WTC11 (cell line): ENCODE results near the gene STUM. TPM values are rescaled to one million over a fixed set of nuclear protein-coding genes. Genes with fewer than 3 reads are reported as not detected.

ENCODE experiments used
- ATAC-seq: fragments of 200-7000 bp; cut with Tn5 transposase; 2 replicates; pipeline ENCODE4 v1.10.0; 2021; ENCODE audit warnings: mild to moderate bottlenecking, moderate library complexity
- CTCF ChIA-PET: fragments of 300-600 bp; sonication (Branson Sonifier 250); formaldehyde crosslinking; loops from one replicate; lab custom pipeline; 2021; ENCODE audit warnings: antibody characterized with exemption; lab: Charles Lee
- POLR2A ChIA-PET: fragments of 350-600 bp; sonication (Branson Sonifier 250); formaldehyde crosslinking; loops from one replicate; lab custom pipeline; 2021; ENCODE audit warnings: antibody characterized with exemption; lab: Charles Lee
- DNase-seq: peaks from one replicate; pipeline ENCODE4 v3.0.0; 2021; ENCODE audit warnings: low spot score
- H3K27ac Mint-ChIP-seq: 2 replicates; pipeline ENCODE4 v1.8.0; 2021; ENCODE audit warnings: mixed read lengths
- H3K27me3 Mint-ChIP-seq: 2 replicates; pipeline ENCODE4 v1.8.0; 2021; ENCODE audit warnings: low read depth, mild to moderate bottlenecking, moderate library complexity, mixed read lengths
- H3K36me3 Mint-ChIP-seq: 2 replicates; pipeline ENCODE4 v1.8.0; 2021; ENCODE audit warnings: mixed read lengths
- H3K4me1 Mint-ChIP-seq: 2 replicates; pipeline ENCODE4 v1.8.0; 2022; ENCODE audit warnings: mixed read lengths
- H3K4me3 Mint-ChIP-seq: 2 replicates; pipeline ENCODE4 v1.8.0; 2021; ENCODE audit warnings: mild to moderate bottlenecking, moderate library complexity, mixed read lengths
- H3K9me3 Mint-ChIP-seq: 2 replicates; pipeline ENCODE4 v1.8.0; 2021; ENCODE audit warnings: mixed read lengths
- CBFB ChIP-seq: sonication (generic); formaldehyde crosslinking; IDR thresholded peaks from 2 replicates; pipeline ENCODE4 v1.8.1; 2022; ENCODE audit warnings: mild to moderate bottlenecking, low read depth, missing genetic modification reagents
- CDX4 ChIP-seq: fragments of 250-450 bp; sonication (Bioruptor Pico); IDR thresholded peaks from 2 replicates; pipeline ENCODE4 v1.9.0; 2021; ENCODE audit warnings: moderate library complexity, mild to moderate bottlenecking, inconsistent platforms, borderline replicate concordance
- EMX1 ChIP-seq: fragments of 250-450 bp; sonication (Bioruptor Pico); IDR thresholded peaks from 2 replicates; pipeline ENCODE4 v1.8.0; 2021; ENCODE audit warnings: mild to moderate bottlenecking
- ESRRA ChIP-seq: sonication (generic); formaldehyde crosslinking; IDR thresholded peaks from 2 replicates; pipeline ENCODE4 v1.8.1; 2022; ENCODE audit warnings: mild to moderate bottlenecking, missing genetic modification reagents, borderline replicate concordance
- FOXP1 ChIP-seq: sonication (generic); formaldehyde crosslinking; IDR thresholded peaks from 2 replicates; pipeline ENCODE4 v1.8.0; 2022; ENCODE audit warnings: missing genetic modification reagents, mild to moderate bottlenecking, moderate library complexity, borderline replicate concordance
- GABPB1 ChIP-seq: sonication (generic); formaldehyde crosslinking; IDR thresholded peaks from 2 replicates; pipeline ENCODE4 v1.8.1; 2023; ENCODE audit warnings: mild to moderate bottlenecking, missing genetic modification reagents
- GRHL2 ChIP-seq: fragments of 250-450 bp; sonication (Bioruptor Pico); IDR thresholded peaks from 2 replicates; pipeline ENCODE4 v1.8.0; 2022; ENCODE audit warnings: mild to moderate bottlenecking, moderate library complexity; ENCODE audit not compliant: insufficient replicate concordance, severe bottlenecking
- HMGXB4 ChIP-seq: sonication (generic); formaldehyde crosslinking; IDR thresholded peaks from 2 replicates; pipeline ENCODE4 v1.8.1; 2023; ENCODE audit warnings: mild to moderate bottlenecking, moderate library complexity, missing genetic modification reagents
- IRF2 ChIP-seq: sonication (generic); formaldehyde crosslinking; IDR thresholded peaks from 2 replicates; pipeline ENCODE4 v1.8.0; 2022; ENCODE audit warnings: low read depth, missing genetic modification reagents, borderline replicate concordance
- KAT7 ChIP-seq: sonication (generic); formaldehyde crosslinking; IDR thresholded peaks from 2 replicates; pipeline ENCODE4 v1.8.1; 2023; ENCODE audit warnings: missing genetic modification reagents, mild to moderate bottlenecking, borderline replicate concordance
- NFE2L1 ChIP-seq: sonication (generic); formaldehyde crosslinking; IDR thresholded peaks from 2 replicates; pipeline ENCODE4 v1.8.1; 2023; ENCODE audit warnings: missing genetic modification reagents
- NR1H2 ChIP-seq: sonication (generic); formaldehyde crosslinking; IDR thresholded peaks from 2 replicates; pipeline ENCODE4 v1.9.0; 2021; ENCODE audit warnings: mild to moderate bottlenecking, moderate library complexity, missing genetic modification reagents
- OVOL2 ChIP-seq: fragments of 250-450 bp; sonication (Bioruptor Pico); IDR thresholded peaks from 2 replicates; pipeline ENCODE4 v1.9.0; 2021; ENCODE audit warnings: mild to moderate bottlenecking, borderline replicate concordance
- SMAD3 ChIP-seq: sonication (generic); formaldehyde crosslinking; IDR thresholded peaks from 2 replicates; pipeline ENCODE4 v1.8.0; 2022; ENCODE audit warnings: missing genetic modification reagents, mild to moderate bottlenecking, borderline replicate concordance
- TP53 ChIP-seq: sonication (generic); formaldehyde crosslinking; IDR thresholded peaks from 2 replicates; pipeline ENCODE4 v1.8.1; 2023; ENCODE audit warnings: mild to moderate bottlenecking, missing genetic modification reagents
- ZBTB43 ChIP-seq: sonication (generic); formaldehyde crosslinking; IDR thresholded peaks from 2 replicates; pipeline ENCODE4 v1.8.1; 2023; ENCODE audit warnings: mild to moderate bottlenecking, missing genetic modification reagents
- ZNF121 ChIP-seq: sonication (generic); formaldehyde crosslinking; IDR thresholded peaks from 2 replicates; pipeline ENCODE4 v1.8.0; 2023; ENCODE audit warnings: missing genetic modification reagents
- ZNF219 ChIP-seq: sonication (generic); formaldehyde crosslinking; IDR thresholded peaks from 2 replicates; pipeline ENCODE4 v1.8.0; 2023; ENCODE audit warnings: missing genetic modification reagents, mild to moderate bottlenecking, borderline replicate concordance
- ZNF263 ChIP-seq: sonication (generic); formaldehyde crosslinking; IDR thresholded peaks from 2 replicates; pipeline ENCODE4 v1.8.1; 2022; ENCODE audit warnings: low read depth, mild to moderate bottlenecking, moderate library complexity, missing genetic modification reagents
- ZNF423 ChIP-seq: fragments of 250-450 bp; sonication (Bioruptor Pico); IDR thresholded peaks from 2 replicates; pipeline ENCODE4 v2.1.2; 2022; ENCODE audit warnings: mild to moderate bottlenecking, moderate library complexity
- total RNA-seq: library from RNA; stranded (reverse); gene quantifications from 3 replicates; pipeline ENCODE4 v1.2.3, GENCODE V29; 2021
- TF ChIP-seq, protein P1 (sequence below): sonication (generic); formaldehyde crosslinking; IDR thresholded peaks from 2 replicates; pipeline ENCODE4 v1.8.1; 2022; ENCODE audit warnings: mild to moderate bottlenecking, moderate library complexity, missing genetic modification reagents
- TF ChIP-seq, protein P2 (sequence below): sonication (generic); formaldehyde crosslinking; IDR thresholded peaks from 2 replicates; pipeline ENCODE4 v1.8.0; 2023; ENCODE audit warnings: mild to moderate bottlenecking, missing genetic modification reagents
- TF ChIP-seq, protein P3 (sequence below): fragments of 250-450 bp; sonication (Bioruptor Pico); IDR thresholded peaks from 2 replicates; pipeline ENCODE4 v1.9.0; 2021; ENCODE audit warnings: mild to moderate bottlenecking
- TF ChIP-seq, protein P4 (sequence below): fragments of 250-450 bp; sonication (Bioruptor Pico); conservative IDR thresholded peaks from 2 replicates; pipeline ENCODE4 v1.9.0; 2021; ENCODE audit warnings: mild to moderate bottlenecking

The STUM gene
- total RNA-seq, 1 experiment from 2014 or later, result 2.5 TPM

DNA sequence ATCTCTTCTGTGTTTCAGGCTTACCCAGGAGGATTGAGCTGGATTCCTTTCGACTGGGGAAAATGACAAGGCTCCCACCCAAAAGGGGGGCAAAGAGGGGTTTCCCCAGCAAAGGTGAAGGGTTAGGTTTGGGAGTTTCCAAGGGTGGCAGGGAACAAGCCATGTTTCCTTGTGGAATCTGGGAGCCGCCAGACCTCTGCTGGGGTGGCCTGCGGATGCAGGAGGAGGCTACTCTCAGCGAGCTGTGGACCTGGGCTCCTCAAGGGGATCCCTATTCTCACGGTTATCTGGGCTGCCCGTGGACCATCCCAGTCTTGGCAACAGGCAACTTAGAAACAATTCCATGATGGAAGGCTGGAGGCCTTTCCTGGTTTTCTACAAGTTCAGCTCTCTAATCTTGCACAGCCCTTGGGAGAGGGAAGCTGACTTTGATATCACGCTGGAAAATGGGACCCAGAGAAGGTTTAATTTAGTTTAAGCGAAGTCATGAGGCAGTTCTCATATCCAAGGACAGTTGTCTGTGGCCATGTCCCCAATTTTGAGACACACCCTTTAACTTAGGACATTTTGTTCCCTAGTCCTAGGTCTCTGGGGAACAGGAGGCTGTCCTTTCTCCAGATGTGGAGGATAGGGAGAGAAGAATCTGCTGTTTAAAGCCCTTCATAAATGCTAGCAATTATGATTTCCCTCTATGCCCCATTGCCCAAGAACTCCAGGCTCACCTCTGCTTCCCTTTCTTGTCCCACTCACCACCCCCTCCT, 24.7 kb upstream of the STUM start:
- H3K4me3 Mint-ChIP-seq, result no peak overlapping the region
- no peak for ATAC-seq
- POLR2A ChIA-PET, result no interaction called here
- TF ChIP-seq CDX4 (no peak), IRF2 (no peak), TP53 (CRISPR knock-in tag) (no peak), NR1H2 (CRISPR knock-in tag) (no peak), EMX1 (no peak), HMGXB4 (no peak), ZNF263 (CRISPR knock-in tag) (no peak), KAT7 (CRISPR knock-in tag) (no peak), OVOL2 (CRISPR knock-in tag) (no peak), CBFB (no peak), ZNF219 (no peak), ZNF121 (no peak), GRHL2 (CRISPR knock-in tag) (no peak), ZBTB43 (CRISPR knock-in tag) (no peak), ESRRA (CRISPR knock-in tag) (no peak), ZNF423 (CRISPR knock-in tag) (no peak), GABPB1 (CRISPR knock-in tag) (no peak)
- TF ChIP-seq, protein P1, sequence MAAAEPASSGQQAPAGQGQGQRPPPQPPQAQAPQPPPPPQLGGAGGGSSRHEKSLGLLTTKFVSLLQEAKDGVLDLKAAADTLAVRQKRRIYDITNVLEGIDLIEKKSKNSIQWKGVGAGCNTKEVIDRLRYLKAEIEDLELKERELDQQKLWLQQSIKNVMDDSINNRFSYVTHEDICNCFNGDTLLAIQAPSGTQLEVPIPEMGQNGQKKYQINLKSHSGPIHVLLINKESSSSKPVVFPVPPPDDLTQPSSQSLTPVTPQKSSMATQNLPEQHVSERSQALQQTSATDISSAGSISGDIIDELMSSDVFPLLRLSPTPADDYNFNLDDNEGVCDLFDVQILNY (CRISPR knock-in tag), result no peak
- TF ChIP-seq, protein P2, sequence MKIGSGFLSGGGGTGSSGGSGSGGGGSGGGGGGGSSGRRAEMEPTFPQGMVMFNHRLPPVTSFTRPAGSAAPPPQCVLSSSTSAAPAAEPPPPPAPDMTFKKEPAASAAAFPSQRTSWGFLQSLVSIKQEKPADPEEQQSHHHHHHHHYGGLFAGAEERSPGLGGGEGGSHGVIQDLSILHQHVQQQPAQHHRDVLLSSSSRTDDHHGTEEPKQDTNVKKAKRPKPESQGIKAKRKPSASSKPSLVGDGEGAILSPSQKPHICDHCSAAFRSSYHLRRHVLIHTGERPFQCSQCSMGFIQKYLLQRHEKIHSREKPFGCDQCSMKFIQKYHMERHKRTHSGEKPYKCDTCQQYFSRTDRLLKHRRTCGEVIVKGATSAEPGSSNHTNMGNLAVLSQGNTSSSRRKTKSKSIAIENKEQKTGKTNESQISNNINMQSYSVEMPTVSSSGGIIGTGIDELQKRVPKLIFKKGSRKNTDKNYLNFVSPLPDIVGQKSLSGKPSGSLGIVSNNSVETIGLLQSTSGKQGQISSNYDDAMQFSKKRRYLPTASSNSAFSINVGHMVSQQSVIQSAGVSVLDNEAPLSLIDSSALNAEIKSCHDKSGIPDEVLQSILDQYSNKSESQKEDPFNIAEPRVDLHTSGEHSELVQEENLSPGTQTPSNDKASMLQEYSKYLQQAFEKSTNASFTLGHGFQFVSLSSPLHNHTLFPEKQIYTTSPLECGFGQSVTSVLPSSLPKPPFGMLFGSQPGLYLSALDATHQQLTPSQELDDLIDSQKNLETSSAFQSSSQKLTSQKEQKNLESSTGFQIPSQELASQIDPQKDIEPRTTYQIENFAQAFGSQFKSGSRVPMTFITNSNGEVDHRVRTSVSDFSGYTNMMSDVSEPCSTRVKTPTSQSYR, result no peak
- peaks cover 5% of the 10 kb centered on the region; the same call in 1 of the 2 replicates for H3K9me3 Mint-ChIP-seq
- CTCF ChIA-PET, result interaction anchor here (0.8 to 4.1 kb wide), 4 partner anchors 24 to 102 kb away, joined by 3 to 19 read pairs (median 4); partner anchors contain the start of gene STUM
- H3K4me1 Mint-ChIP-seq, result peaks cover 28% of the 10 kb centered on the region
- H3K27ac Mint-ChIP-seq, result no peak overlapping the region
- no peaks in the 10 kb centered on the region for H3K36me3 Mint-ChIP-seq
- H3K27me3 Mint-ChIP-seq, result peaks cover 20% of the 10 kb centered on the region
- no peak for DNase-seq

DNA sequence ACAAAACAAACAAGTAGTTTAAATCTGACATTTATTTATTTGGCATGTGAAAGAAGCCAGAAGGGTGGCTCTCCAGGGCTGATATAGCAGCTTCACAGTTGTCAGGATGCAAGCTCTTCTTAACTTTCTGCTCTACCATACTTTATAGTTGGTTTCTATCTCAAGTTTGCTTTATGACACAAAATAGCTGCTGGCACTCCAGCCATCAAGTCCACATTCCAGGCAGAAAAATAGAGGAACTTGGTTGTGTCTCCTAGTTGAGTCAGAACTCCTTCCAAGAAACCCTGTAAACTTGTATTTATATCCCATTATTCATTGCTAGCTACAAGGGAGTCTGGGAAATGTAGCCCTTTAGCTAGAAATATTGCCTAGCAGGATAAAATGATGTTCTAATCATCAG, 24.0 kb upstream of the STUM start:
- no peak for ATAC-seq
- H3K4me1 Mint-ChIP-seq, result peaks cover 25% of the 10 kb centered on the region
- no peak overlapping the region for H3K27ac Mint-ChIP-seq
- H3K27me3 Mint-ChIP-seq, result peaks cover 18% of the 10 kb centered on the region
- H3K9me3 Mint-ChIP-seq, result peaks cover 5% of the 10 kb centered on the region; the same call in 1 of the 2 replicates
- POLR2A ChIA-PET, result no interaction called here
- no peak overlapping the region for H3K4me3 Mint-ChIP-seq
- no peak for DNase-seq
- CTCF ChIA-PET, result interaction anchor here (1.0 to 4.1 kb wide), 3 partner anchors 24 to 102 kb away, joined by 3 to 19 read pairs (median 3); partner anchors contain the start of gene STUM
- no peaks in the 10 kb centered on the region for H3K36me3 Mint-ChIP-seq
- TF ChIP-seq, protein P3, sequence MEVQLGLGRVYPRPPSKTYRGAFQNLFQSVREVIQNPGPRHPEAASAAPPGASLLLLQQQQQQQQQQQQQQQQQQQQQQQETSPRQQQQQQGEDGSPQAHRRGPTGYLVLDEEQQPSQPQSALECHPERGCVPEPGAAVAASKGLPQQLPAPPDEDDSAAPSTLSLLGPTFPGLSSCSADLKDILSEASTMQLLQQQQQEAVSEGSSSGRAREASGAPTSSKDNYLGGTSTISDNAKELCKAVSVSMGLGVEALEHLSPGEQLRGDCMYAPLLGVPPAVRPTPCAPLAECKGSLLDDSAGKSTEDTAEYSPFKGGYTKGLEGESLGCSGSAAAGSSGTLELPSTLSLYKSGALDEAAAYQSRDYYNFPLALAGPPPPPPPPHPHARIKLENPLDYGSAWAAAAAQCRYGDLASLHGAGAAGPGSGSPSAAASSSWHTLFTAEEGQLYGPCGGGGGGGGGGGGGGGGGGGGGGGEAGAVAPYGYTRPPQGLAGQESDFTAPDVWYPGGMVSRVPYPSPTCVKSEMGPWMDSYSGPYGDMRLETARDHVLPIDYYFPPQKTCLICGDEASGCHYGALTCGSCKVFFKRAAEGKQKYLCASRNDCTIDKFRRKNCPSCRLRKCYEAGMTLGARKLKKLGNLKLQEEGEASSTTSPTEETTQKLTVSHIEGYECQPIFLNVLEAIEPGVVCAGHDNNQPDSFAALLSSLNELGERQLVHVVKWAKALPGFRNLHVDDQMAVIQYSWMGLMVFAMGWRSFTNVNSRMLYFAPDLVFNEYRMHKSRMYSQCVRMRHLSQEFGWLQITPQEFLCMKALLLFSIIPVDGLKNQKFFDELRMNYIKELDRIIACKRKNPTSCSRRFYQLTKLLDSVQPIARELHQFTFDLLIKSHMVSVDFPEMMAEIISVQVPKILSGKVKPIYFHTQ (CRISPR knock-in tag), result no peak
- TF ChIP-seq SMAD3 (no peak), FOXP1 (no peak), NFE2L1 (CRISPR knock-in tag) (no peak)
- TF ChIP-seq, protein P4, sequence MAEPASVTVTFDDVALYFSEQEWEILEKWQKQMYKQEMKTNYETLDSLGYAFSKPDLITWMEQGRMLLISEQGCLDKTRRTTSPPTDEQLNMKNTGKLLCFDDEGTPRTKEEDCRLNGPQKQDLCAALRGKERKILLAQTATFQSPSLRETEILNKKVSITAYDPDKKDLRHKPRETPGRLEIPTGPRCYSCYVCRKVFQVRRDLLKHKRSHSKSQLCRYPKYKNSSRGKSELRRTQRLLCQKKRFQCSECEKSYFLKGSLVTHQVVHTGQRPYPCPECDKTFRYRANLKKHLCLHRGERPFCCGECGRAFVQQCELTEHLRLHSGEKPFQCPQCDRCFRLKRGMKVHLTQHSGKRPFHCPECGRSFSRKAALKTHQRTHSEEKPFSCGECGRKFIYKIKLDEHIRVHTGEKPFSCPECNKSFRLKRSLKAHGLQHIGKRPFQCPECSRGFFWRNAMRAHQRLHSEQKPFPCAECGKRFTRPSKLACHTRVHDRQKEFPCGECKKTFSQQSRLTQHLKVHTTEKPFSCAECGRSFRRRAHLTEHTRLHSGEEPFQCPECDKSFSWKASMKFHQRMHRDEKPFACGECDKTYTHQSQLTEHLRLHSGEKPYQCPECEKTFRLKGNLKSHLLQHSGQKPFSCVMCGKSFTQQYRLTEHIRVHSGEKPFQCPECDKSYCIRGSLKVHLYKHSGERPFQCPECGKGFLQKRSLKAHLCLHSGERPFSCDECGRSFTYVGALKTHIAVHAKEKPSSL (CRISPR knock-in tag), result no peak
